Measurements from ENCODE around the gene DLST. TPM values are rescaled to one million over a fixed set of nuclear protein-coding genes. Genes with fewer than 3 reads are reported as not detected.
A peak's percentile ranks its signal among the peaks of the same experiment; 100 is the strongest.

The DLST gene
- total and polyA plus RNA-seq, 7 donors: 66.1 to 114 (median 72.4) TPM

DNA sequence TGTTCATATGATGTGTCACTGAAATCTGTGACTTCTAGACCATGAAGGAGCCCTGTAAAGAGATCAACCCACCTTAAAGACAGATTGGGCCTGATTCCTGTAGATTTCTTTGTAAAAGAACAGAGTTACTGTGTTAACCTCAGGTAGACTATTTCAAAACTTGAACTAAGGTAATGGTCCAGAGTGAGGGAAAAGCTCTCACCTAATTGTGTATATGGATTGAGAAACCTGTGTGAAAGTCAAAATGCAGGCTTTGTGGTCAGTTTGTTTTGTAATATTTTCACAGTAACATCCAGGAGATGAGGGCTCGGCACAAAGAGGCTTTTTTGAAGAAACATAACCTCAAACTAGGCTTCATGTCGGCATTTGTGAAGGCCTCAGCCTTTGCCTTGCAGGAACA, 16.4 kb downstream of the DLST start:
- no peak for DNase-seq
- 92 to 93% methylated on average over 2 of the region's 2 CpGs for WGBS, 2 donors
- TF ChIP-seq POLR2AphosphoS5 (IDR thresholded peaks at IDR 0.05) (no peak), EP300 (IDR thresholded peaks at IDR 0.05) (no peak), POLR2A (IDR thresholded peaks at IDR 0.05) (no peak)
- TF ChIP-seq, protein P1, sequence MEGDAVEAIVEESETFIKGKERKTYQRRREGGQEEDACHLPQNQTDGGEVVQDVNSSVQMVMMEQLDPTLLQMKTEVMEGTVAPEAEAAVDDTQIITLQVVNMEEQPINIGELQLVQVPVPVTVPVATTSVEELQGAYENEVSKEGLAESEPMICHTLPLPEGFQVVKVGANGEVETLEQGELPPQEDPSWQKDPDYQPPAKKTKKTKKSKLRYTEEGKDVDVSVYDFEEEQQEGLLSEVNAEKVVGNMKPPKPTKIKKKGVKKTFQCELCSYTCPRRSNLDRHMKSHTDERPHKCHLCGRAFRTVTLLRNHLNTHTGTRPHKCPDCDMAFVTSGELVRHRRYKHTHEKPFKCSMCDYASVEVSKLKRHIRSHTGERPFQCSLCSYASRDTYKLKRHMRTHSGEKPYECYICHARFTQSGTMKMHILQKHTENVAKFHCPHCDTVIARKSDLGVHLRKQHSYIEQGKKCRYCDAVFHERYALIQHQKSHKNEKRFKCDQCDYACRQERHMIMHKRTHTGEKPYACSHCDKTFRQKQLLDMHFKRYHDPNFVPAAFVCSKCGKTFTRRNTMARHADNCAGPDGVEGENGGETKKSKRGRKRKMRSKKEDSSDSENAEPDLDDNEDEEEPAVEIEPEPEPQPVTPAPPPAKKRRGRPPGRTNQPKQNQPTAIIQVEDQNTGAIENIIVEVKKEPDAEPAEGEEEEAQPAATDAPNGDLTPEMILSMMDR (IDR thresholded peaks at IDR 0.05): no peak
- H3K4me1 ChIP-seq: no peaks in the 10 kb centered on the region
- H3K4me3 ChIP-seq: no peak overlapping the region
- H3K27ac ChIP-seq: no peak overlapping the region
- intact Hi-C loops (cut with DNase I): no loop called here
- H3K27me3 ChIP-seq: no peaks in the 10 kb centered on the region
- H3K36me3 ChIP-seq: peaks cover 73 to 100% (median 94%) of the 10 kb centered on the region in 4 donors
- no peaks in the 10 kb centered on the region for H3K9me3 ChIP-seq

- Histone ChIP-seq H3K9me3 (no peaks in the 10 kb centered on the region), H3K4me3 (no peak overlapping the region), H3K4me1 (no peaks in the 10 kb centered on the region), H3K27me3 (no peaks in the 10 kb centered on the region), H3K36me3 (peaks cover 67 to 100% (median 92%) of the 10 kb centered on the region in 4 donors), H3K27ac (no peak overlapping the region)
- DNase-seq: no peak
- intact Hi-C loops (cut with DNase I): no loop called here
- 51 to 79% methylated on average over 5 of the region's 5 CpGs for WGBS, 2 donors
- TF ChIP-seq POLR2A (IDR thresholded peaks at IDR 0.05) (no peak), EP300 (IDR thresholded peaks at IDR 0.05) (no peak), POLR2AphosphoS5 (IDR thresholded peaks at IDR 0.05) (no peak)
- TF ChIP-seq, protein P1 (IDR thresholded peaks at IDR 0.05): no peak
These were observed 17.0 kb downstream of the DLST start for GRCh38 chr14:74898694-74899093.

DNA sequence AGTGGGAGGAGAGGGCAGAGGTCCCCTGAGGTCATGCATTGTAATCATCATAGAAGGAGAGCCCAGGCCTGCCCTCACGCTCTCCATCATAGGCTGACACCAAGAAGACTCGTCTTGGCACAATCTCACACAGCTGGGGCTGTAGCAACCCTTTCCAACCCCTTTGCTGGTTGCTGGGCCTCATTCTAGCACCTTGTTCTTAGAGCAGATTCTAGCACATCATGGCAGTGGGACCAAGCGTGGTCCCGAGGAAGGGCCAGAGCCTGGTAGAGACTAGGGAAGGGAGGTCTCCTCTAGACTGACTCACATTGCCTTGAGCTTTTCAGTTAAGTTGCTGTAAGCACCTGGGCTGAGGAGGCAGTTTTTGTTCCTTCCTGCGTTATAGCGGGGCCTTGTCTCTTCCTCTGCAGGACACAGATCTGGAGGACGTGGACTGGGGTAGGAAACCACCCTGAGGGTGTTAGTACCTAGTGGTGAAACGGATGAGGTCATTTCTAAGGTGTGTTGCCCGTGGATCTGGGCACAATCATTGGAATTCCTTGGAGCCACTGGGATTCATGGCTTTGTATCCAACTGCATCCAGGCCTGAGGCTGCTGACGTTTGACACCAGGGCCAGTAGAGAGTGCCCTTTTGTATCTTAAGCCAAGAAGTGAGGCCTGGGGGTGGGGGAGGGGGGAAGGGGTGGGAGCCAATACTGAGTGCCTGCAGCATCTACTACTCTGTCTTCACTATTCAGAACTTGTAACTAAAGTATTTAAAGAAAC, 21.4 kb downstream of the DLST start:
- no peak for DNase-seq
- WGBS, 2 donors: 76 to 78% methylated on average over 10 of the region's 10 CpGs
- Histone ChIP-seq H3K4me3 (no peak overlapping the region), H3K27ac (no peak overlapping the region), H3K4me1 (peaks cover 0 to 24% (median 19%) of the 10 kb centered on the region in 4 donors), H3K9me3 (no peaks in the 10 kb centered on the region), H3K27me3 (no peaks in the 10 kb centered on the region), H3K36me3 (peaks cover 40 to 67% (median 51%) of the 10 kb centered on the region in 4 donors)
- TF ChIP-seq POLR2A (IDR thresholded peaks at IDR 0.05) (no peak), POLR2AphosphoS5 (IDR thresholded peaks at IDR 0.05) (no peak)
- TF ChIP-seq, protein P1 (IDR thresholded peaks at IDR 0.05): no peak
- intact Hi-C loops (cut with DNase I): no loop called here

DNA sequence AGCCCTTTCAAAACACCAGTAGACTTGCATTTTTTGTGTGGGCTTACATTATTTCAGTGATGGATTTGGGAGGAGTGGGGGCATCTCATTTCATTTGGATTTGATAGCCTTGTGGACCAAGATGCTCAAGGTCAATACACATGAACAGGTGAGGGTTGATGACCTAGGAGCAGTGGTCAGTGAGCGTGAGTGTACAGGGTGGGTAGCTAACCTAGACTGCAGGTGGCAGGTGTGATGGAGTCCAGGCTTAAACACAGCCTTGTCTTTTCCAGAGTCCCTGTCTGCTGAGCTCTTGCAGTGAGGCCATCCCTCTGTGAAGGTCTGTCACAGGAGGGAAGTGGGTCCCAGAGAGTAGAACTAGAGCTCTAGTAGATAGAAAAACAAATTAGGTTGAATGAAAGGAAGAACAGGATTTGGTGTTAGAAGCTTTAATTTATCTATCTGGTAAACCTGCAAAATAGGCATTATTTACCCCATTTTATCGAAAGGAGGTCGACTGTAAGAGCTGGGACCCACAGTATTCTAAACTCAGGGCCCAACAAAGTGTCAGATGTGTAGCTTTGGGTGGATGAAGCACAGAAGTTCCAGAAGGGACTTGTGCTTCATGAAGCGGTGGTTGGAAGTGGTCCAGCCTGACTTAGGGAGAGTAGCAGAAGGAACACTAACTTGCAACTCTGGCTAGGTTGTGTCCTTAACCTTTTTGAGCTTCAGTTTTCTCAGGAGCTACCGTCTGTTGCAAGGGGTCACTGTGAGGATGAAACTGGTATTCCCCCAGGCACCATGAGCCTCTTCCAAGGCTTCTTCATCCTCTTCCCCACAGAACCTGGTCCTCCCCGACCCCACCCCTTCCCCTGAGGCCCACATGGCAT, 23.2 kb downstream of the DLST start:
- WGBS, 2 donors: 88 to 89% methylated on average over 6 of the region's 6 CpGs
- peaks cover 0 to 26% (median 22%) of the 10 kb centered on the region in 4 donors for H3K4me1 ChIP-seq
- TF ChIP-seq, protein P1 (IDR thresholded peaks at IDR 0.05): no peak
- TF ChIP-seq POLR2A (IDR thresholded peaks at IDR 0.05): no peak
- no peak for TF ChIP-seq POLR2AphosphoS5 (IDR thresholded peaks at IDR 0.05)
- TF ChIP-seq EP300 (IDR thresholded peaks at IDR 0.05): no peak
- intact Hi-C loops (cut with DNase I): loop anchor here (1.0 kb wide), 1 partner anchor 44 kb away; no protein-coding TSS in a partner anchor
- no peak overlapping the region for H3K4me3 ChIP-seq
- H3K36me3 ChIP-seq: peaks cover 30 to 49% (median 33%) of the 10 kb centered on the region in 4 donors
- peak overlapping the region in 3 of 4 donors; percentile 15 to 44 (median 27) for H3K27ac ChIP-seq
- H3K27me3 ChIP-seq: no peaks in the 10 kb centered on the region
- no peak for DNase-seq
- no peaks in the 10 kb centered on the region for H3K9me3 ChIP-seq

All from sigmoid colon (tissue), 7 donors.